Lower leg skin (tissue), 4 donors: ENCODE data around the gene CACNA2D4. TPM values are rescaled to one million over a fixed set of nuclear protein-coding genes. Genes with fewer than 3 reads are reported as not detected.

Experiments used
- DNase-seq, 2 donors: peaks; one replicate each; pipeline ENCODE4 v3.0.0-alpha.2; 2019; ENCODE audit warnings: low spot score in 2 of 2
- H3K4me3 ChIP-seq: fragments of 200-600 bp; sonication (generic); 2 replicates; pipeline ENCODE4 v1.5.1; 2017; ENCODE audit warnings: mild to moderate bottlenecking, low read depth; ENCODE audit not compliant: poor library complexity, severe bottlenecking
- POLR2A ChIP-seq, 2 donors: fragments of 450-650 bp; IDR thresholded peaks; one replicate each; pipeline ENCODE4 v1.6.1; 2016 to 2017; ENCODE audit warnings: antibody characterized with exemption in 2 of 2, mild to moderate bottlenecking in 1 of 2, moderate library complexity in 1 of 2
- WGBS, 2 donors: methylation state at CpG; one replicate each; pipeline ENCODE4 v1.1.5; 2018; 5-methylcytosine and 5-hydroxymethylcytosine counted together
- intact Hi-C: fragments of 100-400 bp; cut with DNase I; formaldehyde crosslinking; loops from one replicate; pipeline ENCODE4 v1.15.0; 2023; ENCODE audit warnings: low total_unique reads
- total RNA-seq, 4 donors: library from RNA; depleted of rRNA; stranded (reverse); fragments of >200 nt; gene quantifications; one replicate each; pipeline ENCODE4 v1.1.0, GENCODE V29; 2016
- TF ChIP-seq, protein P1 (sequence below), 3 donors: fragments of 450-650 bp; IDR thresholded peaks; one replicate each; pipeline ENCODE4 v1.5.1; 2016; ENCODE audit warnings: antibody characterized with exemption in 3 of 3, mild to moderate bottlenecking in 3 of 3, moderate library complexity in 2 of 3

The CACNA2D4 gene
- total RNA-seq, 4 donors from 2014 or later: 2.3 to 4.0 (median 3.1) TPM

DNA sequence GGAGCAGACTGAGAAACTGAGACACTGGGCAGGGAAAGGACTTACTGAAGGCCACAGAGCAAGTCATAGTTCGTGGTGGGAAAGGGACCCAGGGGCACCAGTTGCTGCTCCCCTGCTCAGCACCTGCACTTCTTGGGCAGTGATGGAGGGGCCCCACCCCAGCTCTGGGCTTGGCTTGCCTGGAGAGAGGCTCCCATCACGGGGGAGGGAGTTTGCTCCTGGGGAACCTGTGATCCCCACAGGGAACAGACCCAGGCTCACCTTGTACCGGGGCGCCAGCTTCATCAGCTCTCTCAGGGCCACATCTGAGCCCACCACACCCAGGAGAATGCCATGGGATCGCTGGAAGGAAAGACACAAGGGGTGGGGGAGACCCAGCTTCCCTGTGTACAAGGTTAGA lies 39.8 kb downstream of the CACNA2D4 start:
- intact Hi-C loops: no loop called here
- H3K4me3 ChIP-seq: no peak overlapping the region
- 78% methylated on average over 3 to 5 of the region's 5 CpGs for WGBS, 2 donors
- TF ChIP-seq, protein P1, sequence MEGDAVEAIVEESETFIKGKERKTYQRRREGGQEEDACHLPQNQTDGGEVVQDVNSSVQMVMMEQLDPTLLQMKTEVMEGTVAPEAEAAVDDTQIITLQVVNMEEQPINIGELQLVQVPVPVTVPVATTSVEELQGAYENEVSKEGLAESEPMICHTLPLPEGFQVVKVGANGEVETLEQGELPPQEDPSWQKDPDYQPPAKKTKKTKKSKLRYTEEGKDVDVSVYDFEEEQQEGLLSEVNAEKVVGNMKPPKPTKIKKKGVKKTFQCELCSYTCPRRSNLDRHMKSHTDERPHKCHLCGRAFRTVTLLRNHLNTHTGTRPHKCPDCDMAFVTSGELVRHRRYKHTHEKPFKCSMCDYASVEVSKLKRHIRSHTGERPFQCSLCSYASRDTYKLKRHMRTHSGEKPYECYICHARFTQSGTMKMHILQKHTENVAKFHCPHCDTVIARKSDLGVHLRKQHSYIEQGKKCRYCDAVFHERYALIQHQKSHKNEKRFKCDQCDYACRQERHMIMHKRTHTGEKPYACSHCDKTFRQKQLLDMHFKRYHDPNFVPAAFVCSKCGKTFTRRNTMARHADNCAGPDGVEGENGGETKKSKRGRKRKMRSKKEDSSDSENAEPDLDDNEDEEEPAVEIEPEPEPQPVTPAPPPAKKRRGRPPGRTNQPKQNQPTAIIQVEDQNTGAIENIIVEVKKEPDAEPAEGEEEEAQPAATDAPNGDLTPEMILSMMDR (IDR thresholded peaks at IDR 0.05): no peak
- no peak for TF ChIP-seq POLR2A (IDR thresholded peaks at IDR 0.05)
- peak in 1 of 2 donors; percentile 72 for DNase-seq

DNA sequence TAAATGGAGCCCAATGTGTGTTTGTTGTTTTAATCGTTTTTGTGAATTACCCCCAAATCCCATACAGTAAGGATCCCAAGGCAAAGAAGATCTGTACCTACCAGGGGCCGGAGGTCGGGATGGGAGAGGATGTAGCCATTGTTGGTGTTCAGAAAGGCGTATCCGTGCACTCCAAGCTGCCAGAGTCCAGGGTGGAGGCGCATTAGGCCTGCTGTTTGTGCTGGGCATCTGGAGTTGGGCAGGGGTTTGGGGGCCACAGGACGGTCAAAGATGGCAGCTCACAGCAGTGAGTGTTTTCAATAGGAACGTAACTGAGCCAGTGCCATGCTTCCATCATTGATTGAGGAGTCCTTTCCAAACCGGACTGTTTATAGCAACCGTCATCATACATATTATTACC lies 40.2 kb downstream of the CACNA2D4 start:
- TF ChIP-seq, protein P1 (IDR thresholded peaks at IDR 0.05): no peak
- TF ChIP-seq POLR2A (IDR thresholded peaks at IDR 0.05): no peak
- no peak overlapping the region for H3K4me3 ChIP-seq
- intact Hi-C loops: no loop called here
- peak in 1 of 2 donors; percentile 74 for DNase-seq
- WGBS, 2 donors: 90 to 94% methylated on average over 10 of the region's 10 CpGs

DNA sequence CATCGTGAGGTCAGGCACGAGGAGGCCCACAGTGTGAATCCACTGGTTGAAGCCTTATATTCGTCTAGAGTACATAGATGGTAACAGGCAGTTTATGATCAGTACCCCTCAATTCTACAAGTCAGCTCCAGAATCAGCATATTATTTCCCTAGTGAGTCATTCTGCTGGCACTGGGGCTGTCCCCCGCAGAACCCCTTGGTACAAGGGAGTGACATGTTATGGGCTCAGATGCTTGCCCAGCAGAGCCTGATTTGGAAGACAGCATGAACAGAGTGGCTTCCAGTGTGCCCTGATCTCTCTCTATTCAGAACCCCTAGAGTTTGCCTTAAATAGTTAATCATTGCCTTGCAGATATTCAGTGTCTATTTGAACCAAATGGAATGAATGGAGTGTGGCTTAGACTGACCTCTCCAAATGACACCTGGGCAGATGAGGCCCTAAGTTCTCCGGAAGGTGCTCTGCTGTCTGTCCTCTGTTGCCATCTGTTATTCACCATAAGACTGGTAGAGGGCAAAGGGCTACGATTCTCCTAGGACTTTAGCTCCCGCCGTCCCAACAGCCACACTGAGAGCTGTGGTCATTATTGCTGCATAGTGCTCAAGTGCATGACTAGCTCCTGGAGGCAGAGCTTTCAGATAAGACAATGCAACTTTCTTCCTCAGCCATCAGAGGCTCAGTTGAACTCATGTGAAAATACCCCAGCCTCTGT lies 41.1 kb downstream of the CACNA2D4 start:
- H3K4me3 ChIP-seq: no peak overlapping the region
- WGBS, 2 donors: 88% methylated on average over 8 of the region's 8 CpGs
- DNase-seq: no peak
- intact Hi-C loops: no loop called here
- TF ChIP-seq, protein P1 (IDR thresholded peaks at IDR 0.05): no peak

DNA sequence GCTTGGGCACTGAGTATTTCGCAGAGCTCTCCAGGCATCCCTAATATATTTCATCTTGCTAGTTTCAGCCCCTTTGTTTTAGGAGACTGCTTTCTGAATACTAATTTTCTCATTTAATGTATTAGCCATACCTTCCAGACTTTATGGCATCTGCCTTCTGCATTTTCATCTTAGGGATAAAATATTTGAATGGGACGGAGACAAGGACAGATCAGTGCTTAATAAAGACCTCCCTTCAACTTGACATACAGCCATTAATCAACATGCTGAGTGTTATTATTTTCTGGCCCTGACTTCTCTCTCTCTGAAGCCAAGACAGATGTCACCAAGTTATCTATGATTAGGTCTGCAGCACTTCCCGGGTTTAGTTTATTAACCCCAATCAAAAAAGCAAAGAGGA lies 42.4 kb downstream of the CACNA2D4 start:
- 74 to 77% methylated on average over 3 of the region's 3 CpGs for WGBS, 2 donors
- H3K4me3 ChIP-seq: no peak overlapping the region

DNA sequence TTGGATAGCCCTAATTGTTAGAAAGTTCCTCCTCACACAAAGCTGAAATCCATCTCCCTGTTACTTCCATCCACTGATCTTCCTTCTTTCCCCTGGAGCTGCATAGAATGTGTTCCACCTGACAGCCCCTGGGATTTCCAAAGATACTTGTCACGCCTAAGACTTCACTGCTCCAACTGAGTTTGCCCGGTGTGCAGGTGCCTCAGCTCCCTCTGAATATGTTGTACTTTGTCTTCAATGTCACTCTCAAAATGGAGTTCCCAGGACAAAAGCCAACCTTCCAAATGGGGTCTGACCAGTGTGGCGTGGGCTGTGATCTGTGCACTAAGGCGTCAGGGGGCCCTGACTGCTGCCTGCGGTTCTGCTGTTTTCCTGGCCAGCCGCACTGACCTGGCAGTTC lies 42.8 kb downstream of the CACNA2D4 start:
- 69 to 88% methylated on average over 6 of the region's 6 CpGs for WGBS, 2 donors
- DNase-seq: no peak
- no peak for TF ChIP-seq POLR2A (IDR thresholded peaks at IDR 0.05)
- TF ChIP-seq, protein P1 (IDR thresholded peaks at IDR 0.05): no peak
- intact Hi-C loops: no loop called here
- H3K4me3 ChIP-seq: no peak overlapping the region

More for the DNA sequence above, 42.4 kb downstream of the CACNA2D4 start:
- TF ChIP-seq POLR2A (IDR thresholded peaks at IDR 0.05): no peak
- TF ChIP-seq, protein P1 (IDR thresholded peaks at IDR 0.05): no peak
- intact Hi-C loops: no loop called here
- no peak for DNase-seq
